ENCODE results near the gene TMEM134.

Gene TMEM134

GRCh38 chr11:67496113-67496512, 27.1 kb upstream of the TMEM134 start:
- Mint-ChIP-seq H3K4me3 (no peak overlapping the region), H3K36me3 (ENCODE audit: low read depth) (peaks cover 13% of the 10 kb centered on the region), H3K4me1 (peaks cover 11% of the 10 kb centered on the region), H3K27me3 (ENCODE audit: low read depth, poor library complexity) (no peaks in the 10 kb centered on the region), H3K9me3 (no peaks in the 10 kb centered on the region), H3K27ac (no peak overlapping the region)
- TF ChIP-seq CTCF (IDR thresholded peaks at IDR 0.05) = no peak
- no peak for DNase-seq

GRCh38 chr11:67495234-67496005, 26.4 kb upstream of the TMEM134 start:
- H3K4me3 Mint-ChIP-seq = no peak overlapping the region
- no peaks in the 10 kb centered on the region for H3K9me3 Mint-ChIP-seq
- peaks cover 6% of the 10 kb centered on the region for H3K36me3 Mint-ChIP-seq (ENCODE audit: low read depth)
- no peak for DNase-seq
- H3K27me3 Mint-ChIP-seq (ENCODE audit: low read depth, poor library complexity) = no peaks in the 10 kb centered on the region
- no peak overlapping the region for H3K27ac Mint-ChIP-seq
- peaks cover 9% of the 10 kb centered on the region for H3K4me1 Mint-ChIP-seq
- TF ChIP-seq CTCF (IDR thresholded peaks at IDR 0.05) = no peak

GRCh38 chr11:67494371-67495233, 25.6 kb upstream of the TMEM134 start:
- no peak for DNase-seq
- Mint-ChIP-seq H3K4me3 (no peak overlapping the region), H3K36me3 (ENCODE audit: low read depth) (peaks cover 7% of the 10 kb centered on the region), H3K27me3 (ENCODE audit: low read depth, poor library complexity) (no peaks in the 10 kb centered on the region), H3K27ac (no peak overlapping the region), H3K4me1 (peaks cover 13% of the 10 kb centered on the region), H3K9me3 (no peaks in the 10 kb centered on the region)
- TF ChIP-seq CTCF (IDR thresholded peaks at IDR 0.05) = no peak

- no peaks in the 10 kb centered on the region for H3K9me3 Mint-ChIP-seq
- no peak overlapping the region for H3K27ac Mint-ChIP-seq
- H3K36me3 Mint-ChIP-seq (ENCODE audit: low read depth) = peaks cover 4% of the 10 kb centered on the region
- no peak for DNase-seq
- TF ChIP-seq CTCF (IDR thresholded peaks at IDR 0.05) = no peak
- H3K4me1 Mint-ChIP-seq = peaks cover 16% of the 10 kb centered on the region
- no peaks in the 10 kb centered on the region for H3K27me3 Mint-ChIP-seq (ENCODE audit: low read depth, poor library complexity)
- no peak overlapping the region for H3K4me3 Mint-ChIP-seq
These were observed 24.7 kb upstream of the TMEM134 start for GRCh38 chr11:67493548-67494370.

GRCh38 chr11:67492801-67493547, 23.9 kb upstream of the TMEM134 start:
- DNase-seq = no peak
- Mint-ChIP-seq H3K36me3 (ENCODE audit: low read depth) (peaks cover 6% of the 10 kb centered on the region), H3K27ac (no peak overlapping the region), H3K4me3 (no peak overlapping the region), H3K27me3 (ENCODE audit: low read depth, poor library complexity) (no peaks in the 10 kb centered on the region), H3K9me3 (no peaks in the 10 kb centered on the region), H3K4me1 (peaks cover 17% of the 10 kb centered on the region)
- TF ChIP-seq CTCF (IDR thresholded peaks at IDR 0.05) = no peak
